GM12891 (cell line): ENCODE results near the gene SDHC.
A peak's percentile ranks its signal among the peaks of the same experiment; 100 is the strongest.

Source experiments
- DNase-seq: peaks from one replicate; pipeline ENCODE4 v3.0.0; 2011; ENCODE audit warnings: low spot score; ENCODE audit not compliant: insufficient read length
- FAIRE-seq: peaks from 2 replicates; lab custom pipeline; 2011; peaks lifted over from hg19 to GRCh38; lab: Jason Lieb, UNC
- PAX5 ChIP-seq: IDR thresholded peaks from 2 replicates; pipeline ENCODE4 v1.6.1; 2011; ENCODE audit warnings: low read length, moderate library complexity, mild to moderate bottlenecking; ENCODE audit not compliant: insufficient read depth, severe bottlenecking
- POLR2A ChIP-seq: IDR thresholded peaks from 2 replicates; pipeline ENCODE4 v1.6.1; 2011; ENCODE audit warnings: low read depth, low read length, control low read depth
- POLR2AphosphoS5 ChIP-seq: IDR thresholded peaks from 2 replicates; pipeline ENCODE4 v1.6.1; 2011; ENCODE audit warnings: low read depth, low read length, control low read depth
- POU2F2 ChIP-seq: IDR thresholded peaks from 2 replicates; pipeline ENCODE4 v1.6.1; 2011; ENCODE audit warnings: low read depth, mild to moderate bottlenecking, control low read depth, low read length, moderate library complexity
- SPI1 ChIP-seq: IDR thresholded peaks from 2 replicates; pipeline ENCODE4 v1.6.1; 2011; ENCODE audit warnings: low read depth, low read length, control low read depth
- TAF1 ChIP-seq: IDR thresholded peaks from 2 replicates; pipeline ENCODE4 v1.6.1; 2011; ENCODE audit warnings: low read depth, low read length, control low read depth

Gene SDHC

DNA sequence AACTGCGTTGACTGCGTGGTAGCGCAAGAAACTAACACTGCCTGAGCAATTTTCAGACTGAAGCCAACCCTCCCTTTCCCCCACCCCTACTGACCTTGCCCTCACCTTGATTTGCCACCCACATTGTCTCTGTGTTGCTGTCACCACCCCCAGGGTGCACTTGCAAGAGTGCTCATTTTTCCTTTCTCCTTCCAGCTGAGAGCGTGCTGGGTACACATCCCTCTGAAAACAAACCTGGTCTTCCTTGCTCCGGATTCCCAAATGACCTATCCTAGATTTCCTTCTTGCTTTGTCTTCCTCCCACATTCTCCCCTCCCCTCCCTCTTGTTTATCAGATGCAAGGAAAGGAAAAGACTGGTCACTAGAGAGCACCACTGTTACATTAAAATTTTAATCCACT lies 28.7 kb upstream of the SDHC start:
- TF ChIP-seq POLR2A (no peak), POU2F2 (no peak), POLR2AphosphoS5 (no peak), TAF1 (no peak), SPI1 (no peak), PAX5 (no peak)
- DNase-seq (no peak), FAIRE-seq (no peak)

DNA sequence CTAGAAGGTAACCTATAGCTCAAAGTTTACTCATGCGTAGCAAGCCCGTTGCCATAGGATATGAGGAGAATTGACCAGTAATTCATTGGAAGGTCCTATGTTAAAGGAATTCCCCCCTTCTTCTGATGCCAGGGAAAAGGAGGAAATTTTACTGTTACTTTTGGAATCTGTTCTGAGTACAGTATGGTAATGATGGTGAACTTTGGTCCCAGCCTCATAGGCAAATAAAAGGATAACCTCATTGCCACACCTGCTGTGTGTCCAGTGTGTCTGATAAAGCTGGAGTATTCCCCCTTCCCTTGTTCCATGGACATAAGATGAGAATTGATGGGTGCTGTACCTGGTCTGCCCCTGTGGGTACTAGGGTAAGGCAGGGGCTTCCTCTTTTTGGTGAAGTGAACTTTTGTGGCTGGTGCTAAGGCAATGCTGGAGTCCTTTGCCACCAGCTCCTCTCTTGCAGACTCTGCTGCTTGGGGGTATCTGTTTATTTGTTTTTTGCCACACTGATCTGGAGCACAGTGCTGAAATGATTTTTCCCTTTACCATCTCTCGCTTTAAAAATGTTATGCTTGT lies 26.6 kb upstream of the SDHC start:
- TF ChIP-seq POLR2A (no peak), SPI1 (peak; percentile 33; the same call in 1 of the 2 replicates)
- no peak for FAIRE-seq

DNA sequence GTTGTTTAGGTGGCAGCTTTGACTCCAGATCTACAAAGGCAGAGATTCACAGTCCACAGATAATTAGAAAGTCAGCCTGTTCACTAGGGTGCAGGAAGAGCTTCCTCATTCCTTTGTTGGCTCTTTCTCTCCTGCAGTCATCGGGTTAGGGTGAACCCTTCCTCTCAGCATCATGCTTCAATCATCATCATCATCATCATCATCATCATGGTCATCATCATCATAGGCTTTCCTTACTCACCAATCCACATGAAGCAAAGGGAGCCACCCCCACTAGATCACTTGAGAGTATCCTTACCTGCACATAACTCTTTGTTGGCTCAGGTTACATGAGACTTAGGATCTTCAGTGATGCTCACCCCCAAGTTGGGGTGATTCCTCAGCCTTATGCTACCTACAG lies 23.4 kb upstream of the SDHC start:
- DNase-seq (no peak), FAIRE-seq (no peak)
- TF ChIP-seq SPI1 (no peak), TAF1 (no peak)

More for the DNA sequence above, 26.6 kb upstream of the SDHC start:
- no peak for DNase-seq

DNA sequence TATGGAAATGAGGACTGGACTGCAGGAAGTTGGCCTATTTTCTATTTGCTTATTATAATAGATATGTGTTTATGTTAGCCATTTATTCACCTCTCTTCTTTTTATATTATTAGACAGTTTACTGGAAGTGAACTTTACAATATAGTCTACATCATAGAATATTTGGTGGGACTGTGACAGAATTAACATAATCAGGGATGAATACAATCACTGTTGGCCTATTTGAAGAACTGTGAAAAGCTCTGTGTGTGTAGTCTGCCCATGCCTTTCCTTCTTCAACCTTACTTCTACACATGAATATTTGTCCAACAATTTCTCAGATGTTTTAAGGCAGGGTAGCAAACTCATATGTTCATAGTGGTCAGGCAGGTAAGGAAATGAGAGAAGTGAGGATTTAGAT lies 16.8 kb upstream of the SDHC start:
- FAIRE-seq = peak; percentile 47
- DNase-seq = no peak
- TF ChIP-seq SPI1 = no peak
- TF ChIP-seq POLR2A = no peak
- TF ChIP-seq PAX5 = no peak
- no peak for TF ChIP-seq TAF1
- TF ChIP-seq POU2F2 = no peak
- no peak for TF ChIP-seq POLR2AphosphoS5

DNA sequence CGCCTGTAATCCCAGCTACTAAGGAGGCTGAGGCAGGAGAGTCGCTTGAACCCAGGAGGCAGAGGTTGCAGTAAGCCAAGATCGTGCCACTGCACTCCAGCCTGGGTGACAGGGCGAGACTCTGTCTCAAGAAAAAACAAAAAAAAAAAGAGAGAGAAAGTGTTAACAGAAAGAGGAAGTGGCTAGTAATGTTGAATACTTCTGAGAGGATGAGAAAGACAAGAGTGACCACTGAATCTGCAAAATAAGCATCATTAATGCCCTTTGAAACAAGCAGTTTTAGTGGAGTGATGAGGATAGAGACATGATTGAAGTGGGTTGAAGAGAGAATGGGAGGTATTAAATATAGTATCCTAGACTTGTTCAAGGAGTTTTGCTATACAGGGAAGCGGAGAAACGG lies 16.1 kb upstream of the SDHC start:
- no peak for DNase-seq
- FAIRE-seq = no peak
- TF ChIP-seq POLR2AphosphoS5 = no peak
- peak; percentile 96 for TF ChIP-seq SPI1
- TF ChIP-seq PAX5 = no peak

DNA sequence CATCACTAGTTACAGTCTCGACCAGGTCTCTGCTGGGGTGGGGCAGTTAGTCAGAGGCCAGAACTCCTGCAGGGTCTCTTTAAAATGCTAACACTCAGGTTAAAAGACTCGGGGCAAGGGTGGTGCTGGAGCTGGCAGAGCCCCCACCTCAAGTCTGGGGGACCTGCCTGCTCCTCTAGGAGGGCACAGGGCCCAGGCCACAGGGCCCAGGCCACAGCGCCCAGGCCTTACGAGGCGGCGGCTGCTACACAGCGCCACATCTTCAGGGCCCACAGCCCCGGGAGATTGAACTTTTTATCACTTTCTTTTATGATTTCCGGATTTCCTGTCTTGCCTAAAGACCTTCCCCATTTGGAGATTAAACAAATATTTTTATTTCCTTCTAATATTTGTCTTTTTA lies 14.8 kb upstream of the SDHC start:
- no peak for FAIRE-seq
- TF ChIP-seq SPI1 (no peak), POU2F2 (no peak), POLR2A (no peak), TAF1 (no peak), POLR2AphosphoS5 (no peak), PAX5 (no peak)
- no peak for DNase-seq

DNA sequence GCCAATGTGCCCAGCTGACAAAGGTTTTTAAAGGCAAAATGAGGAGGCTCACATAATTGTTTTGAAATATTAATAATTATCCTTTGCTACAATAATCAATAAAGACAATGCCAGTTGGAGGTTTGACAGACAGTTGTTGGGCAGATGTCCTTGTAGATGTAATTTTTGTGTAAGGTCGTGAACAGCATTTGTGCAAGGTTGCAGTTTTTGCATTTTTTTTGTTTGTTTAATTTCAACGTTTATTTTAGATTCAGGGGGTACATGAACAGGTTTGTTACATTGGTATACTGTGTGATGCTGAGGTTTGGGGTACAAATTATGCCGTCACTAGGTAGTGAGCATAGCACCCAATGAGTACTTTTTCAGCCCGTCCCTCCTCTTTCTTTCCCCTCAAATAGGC lies 13.7 kb upstream of the SDHC start:
- FAIRE-seq (no peak), DNase-seq (no peak)

DNA sequence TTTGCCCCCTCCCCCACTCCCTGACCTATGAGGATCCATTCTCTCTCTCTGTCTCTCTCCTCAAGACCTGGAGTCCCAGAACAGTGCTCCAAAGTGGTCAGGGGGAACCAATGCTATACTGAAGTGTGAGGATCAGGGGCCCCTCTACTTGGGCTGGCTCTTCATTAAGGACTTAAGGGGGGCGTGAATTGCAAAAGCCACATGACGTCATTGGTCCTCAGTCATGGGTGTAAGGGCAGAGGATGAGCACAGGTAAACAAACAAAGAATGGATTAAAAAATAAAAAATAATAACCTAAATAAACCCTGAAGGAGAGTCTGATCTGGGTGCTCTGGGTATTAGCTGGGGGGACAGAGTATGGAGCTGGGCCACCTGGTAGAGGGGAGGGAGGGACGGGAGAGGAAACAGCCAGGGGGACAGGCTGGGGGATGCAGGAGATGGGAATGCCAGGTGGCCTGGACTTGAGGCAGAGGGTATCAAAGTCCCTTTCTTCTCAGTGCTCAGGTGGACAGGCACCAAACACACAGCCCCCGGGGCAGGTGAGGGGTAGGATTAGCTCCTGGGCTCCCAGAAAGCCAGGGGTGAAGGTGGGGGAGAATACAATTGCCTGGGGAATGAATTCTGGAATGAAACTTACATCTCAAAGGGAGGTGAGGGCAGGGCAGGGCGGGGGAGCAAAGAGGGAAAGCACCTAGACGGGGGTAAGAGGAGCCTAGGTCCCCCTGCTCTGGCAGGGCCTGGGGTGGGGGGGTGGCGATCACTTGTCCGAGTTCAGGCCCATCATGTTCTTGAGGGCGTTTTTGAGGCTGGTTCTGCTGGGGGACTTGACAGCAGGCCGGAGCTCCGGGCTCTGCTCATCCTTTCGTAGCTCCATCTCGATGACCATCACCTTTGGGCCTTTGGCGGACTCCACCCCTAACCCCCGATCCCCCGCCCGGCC lies 9.0 kb upstream of the SDHC start:
- no peak for DNase-seq
- FAIRE-seq = peak; percentile 43
- no peak for TF ChIP-seq POU2F2
- no peak for TF ChIP-seq POLR2AphosphoS5
- TF ChIP-seq POLR2A = no peak
- TF ChIP-seq PAX5 = no peak
- no peak for TF ChIP-seq SPI1
- TF ChIP-seq TAF1 = no peak

More for the DNA sequence above, 13.7 kb upstream of the SDHC start:
- TF ChIP-seq POLR2A = no peak
- TF ChIP-seq PAX5 = no peak
- no peak for TF ChIP-seq SPI1
- no peak for TF ChIP-seq POLR2AphosphoS5
- no peak for TF ChIP-seq TAF1
- TF ChIP-seq POU2F2 = no peak

DNA sequence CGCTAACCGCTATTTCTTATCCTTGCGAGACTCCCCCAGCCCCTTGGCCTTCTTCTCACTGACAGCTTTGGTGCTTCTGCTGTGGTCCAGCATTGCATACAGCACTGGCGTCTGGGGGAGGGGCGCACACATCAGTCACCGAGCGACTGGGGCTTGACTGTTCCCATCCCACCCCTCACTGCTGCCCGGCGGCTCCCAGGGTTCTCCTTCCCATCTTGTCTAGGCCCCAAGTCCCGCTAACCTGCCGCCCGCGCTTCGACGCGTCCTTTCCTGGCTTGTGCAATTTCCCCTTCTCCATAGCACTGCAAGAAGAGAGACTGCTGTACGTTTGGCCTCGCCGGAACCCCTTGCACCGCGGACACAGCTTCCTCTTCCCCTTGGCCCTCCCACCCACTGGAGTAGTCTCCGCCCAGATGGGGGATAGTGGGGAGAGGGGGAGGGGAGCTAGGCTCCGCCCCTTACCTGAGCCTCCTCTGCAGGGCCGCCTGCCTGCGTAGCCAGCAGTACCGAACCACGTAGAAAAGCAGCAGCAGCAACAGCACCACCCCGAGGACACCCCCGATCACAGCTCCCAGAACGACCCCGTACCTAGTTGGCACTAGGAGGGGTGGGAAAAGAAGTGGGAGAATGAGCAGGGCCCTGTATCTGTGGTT lies 8.2 kb upstream of the SDHC start:
- DNase-seq (peak; percentile 73), FAIRE-seq (peak; percentile 99)
- TF ChIP-seq POLR2A = no peak
- no peak for TF ChIP-seq TAF1
- no peak for TF ChIP-seq POU2F2
- TF ChIP-seq POLR2AphosphoS5 = no peak
- no peak for TF ChIP-seq SPI1
- TF ChIP-seq PAX5 = no peak

DNA sequence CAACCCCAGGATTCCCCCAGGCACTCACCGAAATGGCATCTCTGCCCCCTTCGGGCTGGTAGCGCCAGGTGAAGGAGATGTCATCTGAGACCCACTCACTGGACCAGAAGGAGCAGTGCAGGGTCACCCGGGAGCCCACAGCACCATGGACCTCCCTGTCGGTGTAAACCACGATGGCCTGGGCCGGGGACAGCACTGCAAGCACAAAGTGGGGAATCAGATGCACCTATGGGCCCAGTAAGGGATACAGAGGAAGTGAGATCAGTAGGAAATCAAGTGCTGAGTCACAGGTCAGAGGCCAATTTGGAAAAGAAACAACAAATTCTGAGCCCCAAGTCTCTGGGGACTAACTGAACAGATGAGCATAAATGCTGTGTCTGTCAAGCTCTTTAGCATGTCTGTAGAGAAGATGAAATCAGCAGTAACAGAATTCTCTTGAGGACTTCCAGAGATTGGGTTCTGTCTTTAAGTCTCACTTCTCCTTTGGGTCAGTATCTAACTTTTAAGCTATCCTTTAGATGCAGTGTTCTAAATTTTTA lies 6.9 kb upstream of the SDHC start:
- TF ChIP-seq SPI1 (peak; percentile 76), PAX5 (no peak)
- FAIRE-seq (no peak), DNase-seq (no peak)
